ENCODE results near the gene HTD2.
A peak's percentile ranks its signal among the peaks of the same experiment; 100 is the strongest.
"Not testable (repeated sequence)": the region's sequence is repeated elsewhere in the genome, so short reads cannot be mapped to it uniquely, and the experiment has no call there.

HTD2 gene

DNA sequence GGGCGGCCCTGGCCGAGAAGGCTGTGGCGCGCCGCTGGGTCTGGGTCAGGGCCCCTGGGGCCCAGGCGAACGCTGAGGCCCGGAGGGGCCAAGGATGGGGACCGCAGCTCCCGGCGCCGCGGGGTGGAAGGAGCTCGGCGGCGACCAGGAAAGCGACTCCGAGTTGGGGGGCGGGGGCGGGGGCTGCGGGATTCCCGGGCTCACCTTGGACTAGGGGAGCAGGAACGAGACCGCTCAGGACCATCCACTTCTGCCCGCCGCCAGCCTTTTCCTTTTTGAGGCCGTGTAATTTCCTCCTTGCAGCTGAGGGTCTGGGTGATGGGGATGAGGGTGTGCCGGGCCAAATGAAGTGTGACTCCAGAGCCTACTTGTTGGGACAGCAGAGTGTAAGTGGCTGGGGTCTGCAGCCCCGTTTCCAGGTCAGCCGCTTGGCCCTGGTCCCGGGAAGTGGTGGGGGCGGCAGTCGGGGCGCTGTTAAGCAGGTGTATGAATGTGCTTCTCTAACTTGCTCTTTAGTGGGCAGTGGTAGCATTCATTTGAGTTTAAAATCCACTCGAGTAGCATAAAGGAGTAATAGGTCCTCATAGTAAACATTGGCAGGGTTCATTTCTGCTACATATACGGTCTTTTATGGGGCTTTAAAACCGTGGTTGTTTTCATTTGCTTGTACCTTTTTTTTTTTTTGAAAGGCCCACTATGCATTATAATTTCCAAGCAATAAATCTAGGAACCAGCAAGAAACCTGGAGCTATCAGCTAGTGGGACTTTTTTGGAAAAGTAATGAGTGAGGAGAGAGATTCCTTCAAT lies 27.1 kb downstream of the HTD2 start:
- peak; percentile 22 for DNase-seq

DNA sequence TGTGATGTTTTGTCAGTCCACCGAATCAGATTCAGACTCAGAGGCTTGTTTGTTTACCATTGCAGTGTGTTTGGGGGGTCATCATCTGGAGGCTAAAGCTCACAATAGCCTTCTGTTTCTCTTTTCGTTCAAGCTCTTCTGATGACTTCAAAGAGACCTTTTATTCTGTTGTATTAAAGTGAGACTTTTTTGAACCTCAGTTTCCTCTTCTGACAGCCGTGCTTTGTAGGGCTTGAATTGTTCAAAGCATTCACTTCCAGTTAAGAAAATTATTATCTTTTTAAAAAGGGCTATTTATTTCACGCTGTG lies 27.6 kb downstream of the HTD2 start:
- no peak for DNase-seq

DNA sequence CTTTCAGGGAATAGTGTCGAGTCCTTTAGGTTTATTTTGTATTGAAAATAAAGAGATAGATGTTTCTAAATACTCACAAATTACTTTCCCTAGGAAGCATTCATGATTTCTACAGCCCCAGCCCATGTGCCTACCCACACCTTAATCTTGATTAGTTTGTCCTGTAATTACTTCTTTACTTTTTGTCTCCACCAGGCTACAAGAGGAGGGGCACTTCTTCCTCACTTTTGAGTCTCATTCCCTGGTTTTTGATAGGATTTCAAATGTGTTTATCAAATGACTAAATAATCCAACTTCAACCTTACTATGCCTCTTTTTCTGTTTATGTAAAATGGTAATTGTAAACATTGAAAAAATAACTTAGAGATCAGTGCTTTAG lies 28.2 kb downstream of the HTD2 start:
- DNase-seq: no peak

DNA sequence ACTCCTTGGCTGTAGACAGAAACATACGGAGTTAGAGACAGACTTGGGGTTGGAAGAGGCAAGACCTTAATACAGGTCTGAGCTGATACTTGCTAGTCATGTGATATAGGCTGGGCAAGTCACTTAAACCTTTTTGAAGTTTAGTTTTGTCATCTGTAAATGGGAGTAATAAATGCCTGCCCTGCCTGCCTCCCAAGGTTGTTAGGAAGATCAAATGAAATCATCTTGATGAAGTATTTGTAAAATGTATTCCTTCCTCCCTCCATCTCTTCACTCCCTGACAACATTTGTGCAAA lies 29.3 kb downstream of the HTD2 start:
- DNase-seq: no peak

DNA sequence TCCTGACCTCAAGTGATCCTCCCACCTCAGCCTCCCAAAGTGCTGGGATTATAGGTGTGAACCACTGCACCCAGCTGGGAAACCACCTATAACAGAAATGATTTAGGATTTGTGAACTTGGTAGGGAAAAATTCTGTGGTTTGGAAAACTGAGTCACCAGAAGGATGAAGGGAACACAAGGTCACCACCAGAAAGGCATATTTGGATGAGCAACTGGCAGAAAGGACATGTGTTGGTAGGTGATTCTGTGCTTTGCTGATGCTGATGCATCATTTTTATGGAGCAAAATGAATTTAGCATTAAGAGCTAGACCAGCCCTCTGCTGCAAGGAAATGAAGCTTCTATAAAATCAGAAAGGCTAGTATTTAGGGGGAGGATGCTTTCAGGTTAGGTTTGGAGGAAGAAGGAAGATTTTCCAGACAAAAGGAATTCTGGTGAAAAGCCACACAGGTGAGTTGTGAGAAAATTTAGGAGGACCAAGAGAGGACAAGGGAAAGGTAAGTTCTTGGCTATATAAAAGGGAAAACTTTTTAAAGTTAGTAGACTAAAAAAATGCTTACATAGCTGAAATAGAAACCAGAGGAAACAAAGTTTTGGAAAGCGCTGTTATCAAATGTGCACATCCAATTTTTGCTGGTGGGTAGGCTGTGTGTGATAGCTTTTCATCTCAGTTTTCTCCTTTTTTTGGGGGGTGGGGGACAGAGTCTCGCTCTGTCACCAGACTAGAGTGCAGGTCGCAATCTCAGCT lies 30.0 kb downstream of the HTD2 start:
- DNase-seq: no peak

DNA sequence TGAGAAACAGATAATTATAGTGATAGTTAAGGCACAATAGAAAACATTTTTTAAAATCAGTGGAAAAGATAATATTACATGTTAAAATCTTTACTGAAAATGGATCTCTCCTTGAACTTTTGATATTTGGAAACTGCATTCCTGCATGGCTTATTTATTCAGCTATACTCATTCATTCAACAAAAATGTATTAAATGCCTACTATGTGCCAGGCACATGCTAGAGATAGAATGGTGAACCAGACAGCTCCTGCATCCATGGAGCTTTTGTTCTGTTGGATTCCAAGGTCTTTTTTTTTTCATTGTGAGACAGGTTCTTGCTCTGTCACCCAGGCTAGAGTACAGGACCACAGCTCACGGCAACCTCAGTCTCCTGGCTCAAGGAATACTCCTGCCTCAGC lies 30.9 kb downstream of the HTD2 start:
- no peak for DNase-seq

DNA sequence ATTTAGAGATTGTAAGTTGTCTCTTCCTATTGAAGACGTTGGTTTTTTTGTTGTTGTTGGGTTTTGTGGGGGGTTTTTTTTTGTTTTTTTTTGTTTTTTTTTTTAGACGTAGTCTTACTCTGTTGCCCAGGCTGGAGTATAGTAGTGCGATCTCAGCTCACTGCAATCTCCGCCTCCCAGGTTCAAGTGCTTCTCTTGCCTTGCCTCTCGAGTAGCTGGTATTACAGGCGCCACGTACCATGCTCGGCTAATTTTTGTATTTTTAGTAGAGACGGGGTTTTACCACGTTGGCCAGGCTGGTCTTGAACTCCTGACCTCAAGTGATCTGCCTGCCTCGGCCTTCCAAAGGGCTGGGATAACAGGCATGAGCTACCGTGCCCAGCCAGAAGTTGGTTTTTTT lies 32.8 kb downstream of the HTD2 start:
- DNase-seq: not testable (repeated sequence)

DNA sequence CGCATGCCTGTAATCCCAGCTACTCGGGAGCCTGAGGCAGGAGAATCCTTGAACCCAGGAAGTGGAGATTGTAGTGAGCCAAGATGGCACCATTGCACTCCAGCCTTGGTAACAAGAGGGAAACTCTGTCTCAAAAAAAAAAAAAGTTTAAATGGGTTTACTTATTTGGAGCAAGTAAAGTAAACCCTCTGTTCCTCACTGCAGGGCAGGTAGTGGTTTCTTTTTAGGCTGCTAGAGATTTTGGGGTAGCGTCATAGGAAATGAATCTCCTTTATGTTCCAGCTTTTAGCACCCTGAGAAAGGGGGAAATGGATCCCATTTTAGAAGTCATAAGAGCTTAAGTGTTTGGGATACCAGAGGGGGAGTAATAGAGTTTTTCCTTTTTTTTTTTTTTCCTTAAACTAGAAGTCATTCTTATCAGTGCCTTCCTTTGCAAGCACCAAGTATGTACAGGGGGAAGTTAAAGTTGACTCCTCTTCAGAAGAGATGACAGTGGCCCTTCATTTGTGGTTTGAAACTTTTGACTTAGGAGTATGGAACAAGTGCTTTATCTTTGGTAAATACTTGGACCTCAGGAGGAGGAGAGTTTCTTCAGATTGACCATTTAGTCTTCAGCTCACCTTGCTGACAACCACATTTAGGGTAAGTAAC lies 34.4 kb downstream of the HTD2 start:
- no peak for DNase-seq

DNA sequence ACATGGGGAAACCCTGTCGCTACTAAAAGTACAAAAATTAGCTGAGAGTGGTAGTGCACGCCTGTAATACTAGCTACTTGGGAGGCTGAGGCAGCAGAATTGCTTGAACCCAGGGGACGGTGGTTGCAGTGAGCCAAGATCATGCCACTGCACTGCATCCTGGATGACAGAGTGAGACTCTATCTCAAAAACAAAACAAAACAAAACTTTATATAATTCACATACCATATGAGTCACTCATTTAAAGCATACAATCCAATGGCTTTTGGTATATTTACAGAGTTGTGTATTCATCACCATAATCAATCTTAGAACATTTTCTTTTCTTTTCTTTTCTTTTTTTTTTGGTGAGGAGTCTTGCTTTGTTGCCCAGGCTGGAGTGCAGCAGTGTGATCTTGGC lies 35.1 kb downstream of the HTD2 start:
- no peak for DNase-seq

DNA sequence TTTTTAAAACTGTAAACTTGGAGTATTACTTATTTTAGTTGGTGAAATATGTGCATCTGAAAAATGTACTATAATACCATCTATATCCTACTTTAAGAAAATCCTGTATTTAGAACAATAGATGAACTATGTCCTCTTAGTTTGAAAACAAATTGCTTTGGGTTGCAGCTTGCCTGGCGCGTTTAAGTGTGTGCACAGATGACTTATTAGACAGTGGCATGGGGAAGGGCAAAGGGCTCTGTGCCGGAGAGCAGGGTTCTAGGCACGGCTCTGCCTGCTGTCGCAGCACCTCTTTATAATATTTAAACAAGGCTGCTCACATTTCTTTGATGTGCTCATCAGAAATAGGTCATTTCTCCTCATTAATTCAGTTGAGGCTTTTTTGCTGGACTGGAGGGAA lies 36.4 kb downstream of the HTD2 start:
- no peak for DNase-seq

DNA sequence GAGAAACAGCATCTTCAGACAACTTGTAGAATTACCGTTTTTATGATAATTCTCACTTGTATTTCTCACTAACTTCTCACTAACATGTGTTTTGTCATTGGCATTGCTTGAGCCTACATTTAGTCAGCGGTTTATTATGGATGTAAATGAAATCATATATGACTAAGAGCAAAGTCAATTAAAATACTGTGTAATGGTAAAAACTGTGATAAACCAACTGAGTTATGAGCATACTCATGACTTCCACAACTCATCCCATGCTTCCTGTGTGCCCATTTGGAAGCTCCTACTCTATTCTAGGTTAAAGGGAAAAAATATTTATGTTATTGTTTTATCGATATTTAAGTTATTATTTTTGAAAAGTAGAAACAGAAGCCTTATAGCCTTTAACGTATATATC lies 39.1 kb downstream of the HTD2 start:
- DNase-seq: no peak

DNA sequence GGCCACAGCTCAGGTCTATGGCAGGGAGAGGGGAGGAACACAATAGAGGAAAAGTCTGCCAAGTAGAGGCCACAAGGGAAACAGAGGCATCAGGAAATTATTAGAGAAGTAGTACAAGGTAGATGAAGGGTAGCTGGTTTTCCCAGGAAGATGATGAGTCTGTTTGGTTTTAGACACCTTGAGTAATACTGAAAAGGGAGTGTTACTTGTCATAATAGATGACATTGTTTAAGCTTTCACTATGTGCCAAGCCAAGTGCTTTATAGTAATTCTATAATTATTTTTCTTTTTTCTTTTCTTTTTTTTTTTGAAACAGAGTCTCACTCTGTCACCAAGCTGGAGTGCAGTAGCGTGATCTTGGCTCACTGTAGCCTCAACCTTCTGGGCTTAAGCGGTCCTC lies 40.0 kb downstream of the HTD2 start:
- DNase-seq: no peak

DNA sequence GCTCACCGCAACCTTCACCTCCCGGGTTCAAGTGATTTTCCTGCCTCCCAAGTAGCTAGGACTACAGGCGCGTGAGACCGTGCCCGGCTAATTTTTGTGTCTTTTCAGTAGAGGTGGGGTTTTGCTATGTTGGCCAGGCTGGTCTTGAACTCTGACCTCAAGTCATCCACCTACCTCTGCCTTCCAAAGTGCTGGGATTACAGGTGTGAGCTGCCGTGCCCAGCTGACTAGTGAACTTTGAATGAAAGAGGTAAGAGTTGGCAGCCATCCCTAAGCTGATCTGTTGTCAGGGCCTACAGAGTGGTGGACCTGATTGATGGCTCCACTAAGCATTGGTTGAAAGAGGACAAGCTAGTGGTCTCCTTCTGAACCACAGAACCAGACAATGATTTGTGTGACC lies 41.7 kb downstream of the HTD2 start:
- DNase-seq: no peak

DNA sequence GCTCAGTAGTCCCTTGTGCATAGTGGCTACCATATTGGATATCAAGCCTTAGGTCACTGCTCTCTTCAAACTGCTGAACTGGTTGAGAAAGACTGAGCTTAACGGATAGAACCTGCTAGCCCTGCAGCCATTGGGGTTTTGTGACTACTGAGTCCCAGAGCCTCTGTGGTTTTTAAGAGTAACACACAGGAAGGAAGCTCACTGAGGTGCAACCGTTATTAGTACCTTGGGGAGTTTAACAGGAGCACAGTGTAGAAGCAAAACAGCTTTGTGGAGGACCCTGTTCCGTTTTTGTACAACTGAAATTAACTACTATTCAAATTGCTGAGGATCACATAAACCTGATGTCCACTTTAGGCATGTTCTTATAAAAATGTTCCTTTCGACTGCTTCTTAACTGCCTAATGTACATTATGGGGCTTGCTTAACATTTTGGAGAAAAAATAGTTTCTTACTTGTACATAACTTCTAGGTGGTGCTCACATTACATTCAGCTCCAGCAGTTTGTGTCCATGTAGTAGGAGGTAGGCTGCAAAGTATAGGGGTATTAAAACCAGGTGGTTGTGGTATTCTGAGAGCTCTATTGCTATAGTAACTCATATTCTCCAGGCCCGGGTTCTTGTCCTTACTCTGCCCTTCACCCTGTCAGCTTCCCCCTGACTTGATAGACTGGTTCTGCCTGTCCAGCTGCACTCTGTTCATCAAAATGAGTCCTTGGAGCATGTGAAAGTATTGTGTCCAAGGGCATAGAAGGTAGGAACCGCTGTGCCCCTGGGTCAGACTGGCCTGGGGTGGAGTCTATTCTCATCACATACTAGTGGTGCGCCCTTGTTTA lies 43.7 kb downstream of the HTD2 start:
- peak; percentile 35 for DNase-seq

DNA sequence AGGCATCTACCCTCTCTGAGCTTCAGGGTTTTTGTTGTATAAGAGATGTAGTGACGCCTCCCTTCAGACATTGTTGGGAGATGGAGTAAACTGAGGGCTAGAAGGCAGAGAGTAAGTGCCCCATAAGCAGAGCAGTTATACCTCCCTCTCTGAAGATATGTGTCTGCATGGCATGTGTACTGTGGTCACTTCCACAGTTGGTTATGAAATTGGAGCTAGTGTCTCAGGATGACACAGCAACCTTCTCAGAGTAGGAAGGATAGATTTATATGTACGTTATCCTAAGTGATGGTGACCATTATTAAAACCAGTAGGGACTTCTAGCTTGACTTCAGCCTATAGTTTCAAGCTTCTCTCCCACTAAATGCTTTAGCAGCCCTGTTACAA lies 44.3 kb downstream of the HTD2 start:
- no peak for DNase-seq

DNA sequence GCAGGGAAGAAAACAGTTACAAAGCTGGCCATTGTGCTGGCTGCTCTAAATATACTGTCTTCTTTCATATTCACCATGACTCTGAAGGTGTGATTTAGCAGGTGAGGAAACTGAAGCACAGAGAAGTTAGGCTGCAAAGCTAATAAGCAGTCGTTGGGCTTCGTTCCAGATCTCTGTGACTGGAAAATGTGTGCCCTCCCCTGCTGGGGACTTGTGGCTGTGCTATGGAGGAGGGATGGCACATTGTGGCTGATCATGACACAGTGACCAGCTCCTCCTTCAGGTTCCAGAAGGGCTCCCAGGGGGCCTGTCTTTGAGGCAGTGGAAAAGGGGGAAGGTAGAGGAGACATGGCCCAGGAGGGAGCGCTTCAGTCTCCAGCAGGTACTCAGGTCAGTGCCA lies 45.6 kb downstream of the HTD2 start:
- no peak for DNase-seq

DNA sequence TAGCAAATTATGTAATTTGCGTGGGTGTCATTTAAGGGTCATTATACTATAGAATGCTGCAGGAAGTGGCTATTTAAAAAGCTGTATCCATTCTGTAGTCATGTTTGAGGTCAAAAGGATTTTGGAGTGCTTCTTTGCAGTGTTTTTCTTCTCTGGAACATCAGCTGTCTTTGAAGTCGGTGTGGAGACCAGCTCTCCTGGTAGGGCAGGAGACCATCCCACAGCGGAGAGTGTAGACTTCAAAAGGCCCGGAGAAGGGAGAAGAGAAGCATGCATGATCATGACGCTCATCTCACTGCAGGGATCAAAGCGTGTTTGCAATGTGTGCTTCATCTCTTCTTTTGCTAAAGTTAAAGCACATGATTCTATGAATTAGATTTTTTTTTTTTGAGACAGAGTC lies 46.3 kb downstream of the HTD2 start:
- no peak for DNase-seq

DNA sequence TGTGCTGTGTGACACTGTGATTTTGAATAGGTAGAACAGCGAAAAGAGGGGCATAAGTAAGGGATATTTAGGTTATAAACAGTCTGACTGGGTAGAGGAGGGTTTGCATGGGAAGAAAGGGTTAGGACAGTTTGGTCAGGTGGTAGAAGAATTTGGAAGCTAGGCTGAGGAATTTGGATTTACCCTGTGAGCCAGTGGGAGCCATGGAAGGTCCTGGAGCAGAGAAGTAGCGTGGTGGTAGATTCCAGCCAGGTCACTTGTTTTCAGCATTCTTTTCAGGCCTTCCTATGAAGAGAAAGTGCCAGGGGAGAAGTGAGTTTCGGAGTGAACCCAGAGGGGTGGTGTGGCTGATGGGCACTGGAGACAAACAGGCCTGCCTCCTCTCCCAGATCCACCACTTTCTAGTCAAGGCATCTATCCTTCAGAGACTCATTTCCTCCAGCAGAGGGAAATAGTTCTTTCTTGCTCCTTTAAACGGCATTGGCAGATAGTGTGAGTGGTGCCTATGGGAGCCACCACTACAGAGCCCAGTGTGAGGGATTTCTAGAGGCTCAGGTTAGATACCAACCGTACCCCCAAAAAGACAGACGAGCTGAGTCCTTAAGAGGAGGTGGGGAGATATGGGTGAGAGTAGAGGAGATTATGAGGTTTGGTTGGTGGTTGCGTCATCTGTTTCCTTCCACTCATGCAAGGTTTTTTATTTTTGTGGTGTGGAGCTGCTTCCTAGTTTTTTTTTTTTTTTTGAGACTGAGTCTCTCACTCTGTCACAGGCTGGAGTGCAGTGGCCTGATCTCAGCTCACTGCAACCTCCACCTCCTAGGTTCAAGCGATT lies 47.6 kb downstream of the HTD2 start:
- DNase-seq: peak; percentile 29

DNA sequence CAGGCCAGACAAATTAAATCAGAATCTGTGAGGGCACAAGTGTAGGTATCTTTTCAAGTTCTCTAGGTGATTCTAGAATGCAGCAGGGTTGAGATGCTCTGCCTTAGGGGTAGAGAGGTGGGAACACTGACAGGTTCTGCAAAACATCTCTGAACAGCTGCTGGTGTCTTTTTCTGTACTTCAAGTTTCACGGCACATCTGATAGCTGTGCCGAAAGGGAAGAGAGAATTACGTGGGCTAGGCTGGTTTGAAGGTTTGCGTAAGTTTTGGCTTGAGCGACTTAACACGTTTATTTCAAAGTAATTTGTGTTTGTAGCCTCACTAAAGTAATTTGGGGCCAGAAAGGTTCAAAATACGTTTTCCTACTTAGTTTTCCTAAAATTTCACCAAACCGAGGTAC lies 48.9 kb downstream of the HTD2 start:
- no peak for DNase-seq

DNA sequence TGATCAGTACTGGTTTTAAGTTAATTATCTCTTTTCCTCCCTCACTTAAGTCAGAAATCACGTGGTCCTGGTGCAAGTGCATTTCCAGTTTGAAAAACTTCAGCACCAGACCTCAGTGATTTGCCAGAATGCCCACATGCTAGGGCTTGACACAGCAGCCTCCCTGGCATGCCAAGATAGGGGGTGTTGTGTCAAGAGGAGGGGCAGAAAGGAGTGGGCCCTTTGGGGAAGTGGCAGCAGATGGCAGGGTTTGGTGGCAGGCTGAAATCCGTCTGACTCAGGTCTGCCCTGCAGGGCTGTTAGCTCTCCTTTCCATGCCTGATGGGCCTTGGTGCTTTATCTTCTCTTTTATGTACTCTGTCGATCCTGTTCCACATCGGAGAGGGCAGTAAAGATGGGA lies 49.7 kb downstream of the HTD2 start:
- DNase-seq: no peak

DNA sequence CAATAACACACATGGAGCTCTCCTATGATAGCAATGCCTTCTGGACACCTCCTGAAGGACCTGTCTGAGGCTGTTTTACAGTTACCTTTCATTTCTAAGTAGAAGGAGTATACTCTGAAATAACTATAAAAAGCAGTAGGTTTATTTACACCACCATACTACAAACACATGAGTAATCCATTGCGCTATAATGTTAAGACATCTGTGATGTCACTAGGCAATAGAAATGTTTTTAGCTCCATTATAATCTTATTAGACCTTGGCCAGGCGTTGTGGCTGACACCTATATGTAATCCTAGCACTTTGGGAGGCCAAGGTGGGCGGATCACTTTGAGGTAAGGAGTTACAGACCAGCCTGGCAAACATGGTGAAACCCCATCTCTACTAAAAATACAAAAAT lies 51.1 kb downstream of the HTD2 start:
- peak; percentile 31 for DNase-seq

DNA sequence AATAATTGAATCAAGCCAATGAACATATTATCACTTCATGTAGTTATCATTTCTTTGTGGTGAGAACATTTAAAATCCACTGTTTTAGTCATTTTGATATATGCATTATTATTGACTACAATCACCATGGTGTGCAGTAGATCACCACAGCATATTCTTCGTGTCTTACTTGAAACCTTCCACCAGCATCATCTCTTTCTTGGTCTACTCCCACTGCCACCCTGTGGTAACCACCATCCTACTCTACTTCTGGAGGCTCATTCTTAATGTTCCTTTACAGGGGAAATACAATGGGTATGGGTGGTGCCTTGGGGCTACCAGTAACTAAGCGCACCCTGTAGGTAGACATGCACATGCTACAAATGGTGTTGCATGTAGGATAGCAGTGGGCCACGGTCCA lies 51.8 kb downstream of the HTD2 start:
- DNase-seq: no peak

DNA sequence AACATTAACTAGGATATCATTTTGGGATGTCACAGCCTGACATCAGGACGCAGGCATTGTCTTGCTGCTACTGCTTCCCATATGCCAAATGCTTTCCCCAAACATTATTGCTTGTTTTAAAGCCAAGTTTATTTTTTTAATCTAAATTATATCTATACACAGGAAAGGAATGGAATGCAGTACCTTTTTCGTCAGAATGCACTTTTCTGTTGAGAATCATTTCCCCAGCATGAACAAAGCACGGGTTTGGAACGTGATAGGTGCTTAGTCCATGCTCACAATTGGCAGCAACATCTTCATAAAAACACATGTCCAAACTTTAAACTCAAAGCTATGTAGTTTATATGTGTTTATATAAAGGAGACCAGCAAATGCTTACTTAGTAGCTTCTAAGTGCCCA lies 52.5 kb downstream of the HTD2 start:
- no peak for DNase-seq

All from NK-92 treated with Interleukin-12 subunit alpha and Interleukin-12 subunit beta, amount 100 ng/mL, for 24 hours (cell line).